LNCaP clone FGC (cell line): ENCODE data around the gene PSMG3.

Experiments used
- DNase-seq: peaks from one replicate; pipeline ENCODE4 v3.0.0-alpha.2; 2011; ENCODE audit warnings: low read depth
- H3K4me3 ChIP-seq: 2 replicates; pipeline ENCODE4 v1.5.1; 2011; ENCODE audit warnings: mild to moderate bottlenecking, low read depth, low read length, control low read depth
- CTCF ChIP-seq: IDR thresholded peaks from 2 replicates; pipeline ENCODE4 v1.5.1; 2012; ENCODE audit warnings: mild to moderate bottlenecking; ENCODE audit not compliant: control insufficient read depth, insufficient read depth; ENCODE audit errors: extremely low read depth

The PSMG3 gene

GRCh38 chr7:1603346-1604225 is 33.8 kb upstream of the PSMG3 start:
- no peak for DNase-seq
- TF ChIP-seq CTCF: no peak
- H3K4me3 ChIP-seq: no peak overlapping the region

GRCh38 chr7:1602386-1602785 is 32.6 kb upstream of the PSMG3 start:
- TF ChIP-seq CTCF: no peak
- no peak overlapping the region for H3K4me3 ChIP-seq
- no peak for DNase-seq

GRCh38 chr7:1601956-1602355 is 32.1 kb upstream of the PSMG3 start:
- no peak for DNase-seq
- no peak for TF ChIP-seq CTCF
- H3K4me3 ChIP-seq: no peak overlapping the region

GRCh38 chr7:1599640-1600395 is 30.0 kb upstream of the PSMG3 start:
- DNase-seq: no peak
- TF ChIP-seq CTCF: no peak

GRCh38 chr7:1598961-1599639 is 29.3 kb upstream of the PSMG3 start:
- DNase-seq: no peak
- H3K4me3 ChIP-seq: no peak overlapping the region
- TF ChIP-seq CTCF: no peak

More at GRCh38 chr7:1599640-1600395, 30.0 kb upstream of the PSMG3 start:
- H3K4me3 ChIP-seq: no peak overlapping the region

- H3K4me3 ChIP-seq: no peak overlapping the region
- no peak for TF ChIP-seq CTCF
- no peak for DNase-seq
Measured at GRCh38 chr7:1598286-1598685, 28.5 kb upstream of the PSMG3 start.
